Caco-2 (cell line): Measurements from ENCODE around the gene CST9. TPM values are rescaled to one million over a fixed set of nuclear protein-coding genes. Genes with fewer than 3 reads are reported as not detected.

Experiments
- BruUV-seq: library from RNA; stranded (reverse); fragments of 400-500 nt; replicated peaks from 2 replicates; lab custom pipeline; 2021; lab: Mats Ljungman, UMichigan
- CTCF ChIA-PET: fragments of 300-600 bp; sonication (Branson Sonifier 250); formaldehyde crosslinking; loops from one replicate; lab custom pipeline; 2022; ENCODE audit warnings: antibody characterized with exemption; lab: Charles Lee
- POLR2A ChIA-PET: fragments of 300-600 bp; sonication (Branson Sonifier 250); formaldehyde crosslinking; loops from one replicate; lab custom pipeline; 2022; ENCODE audit warnings: antibody characterized with exemption; lab: Charles Lee
- DNase-seq, 2 experiments: peaks; one replicate each; pipeline versions ENCODE4 v3.0.0 to v3.0.0-alpha.2; 2020 to 2022
- H3K27me3 ChIP-seq: replicated peaks from 2 replicates; pipeline ENCODE4 v1.6.0; 2011; ENCODE audit warnings: low read length; ENCODE audit not compliant: control insufficient read depth, insufficient read depth
- H3K36me3 ChIP-seq: 2 replicates; pipeline ENCODE4 v1.5.1; 2011; ENCODE audit warnings: low read length; ENCODE audit not compliant: control insufficient read depth, insufficient read depth
- H3K4me1 ChIP-seq: fragments of 250-450 bp; sonication (Bioruptor Pico); 2 replicates; pipeline ENCODE4 v1.5.1; 2020; ENCODE audit warnings: mild to moderate bottlenecking
- H3K4me3 ChIP-seq: 2 replicates; pipeline ENCODE4 v1.5.1; 2011; ENCODE audit warnings: low read depth, mild to moderate bottlenecking, control low read depth, low read length
- H3K9me3 ChIP-seq: fragments of 250-450 bp; sonication (Bioruptor Pico); 2 replicates; pipeline ENCODE4 v1.5.1; 2020; ENCODE audit warnings: mild to moderate bottlenecking, moderate library complexity
- H3K27ac Mint-ChIP-seq: one replicate; pipeline ENCODE4 v1.8.0; 2022; ENCODE audit warnings: mixed read lengths; ENCODE audit not compliant: unreplicated experiment
- H3K27me3 Mint-ChIP-seq: one replicate; pipeline ENCODE4 v1.8.0; 2022; ENCODE audit warnings: mixed read lengths; ENCODE audit not compliant: insufficient read depth, unreplicated experiment
- H3K36me3 Mint-ChIP-seq: one replicate; pipeline ENCODE4 v1.8.0; 2022; ENCODE audit warnings: mild to moderate bottlenecking, mixed read lengths; ENCODE audit not compliant: insufficient read depth, unreplicated experiment
- H3K4me1 Mint-ChIP-seq: one replicate; pipeline ENCODE4 v1.8.0; 2022; ENCODE audit warnings: low read depth, mixed read lengths; ENCODE audit not compliant: unreplicated experiment
- H3K4me3 Mint-ChIP-seq: one replicate; pipeline ENCODE4 v1.8.0; 2022; ENCODE audit warnings: mild to moderate bottlenecking, moderate library complexity, mixed read lengths; ENCODE audit not compliant: unreplicated experiment
- H3K9me3 Mint-ChIP-seq: one replicate; pipeline ENCODE4 v1.8.0; 2022; ENCODE audit warnings: mixed read lengths; ENCODE audit not compliant: unreplicated experiment
- intact Hi-C: fragments of 100-400 bp; cut with micrococcal nuclease; formaldehyde crosslinking; loops from one replicate; pipeline ENCODE4 v1.10.0; 2022; ENCODE audit not compliant: unreplicated experiment
- total RNA-seq: library from RNA; stranded (reverse); gene quantifications from 2 replicates; pipeline ENCODE4 v1.2.3, GENCODE V29; 2022
- TF ChIP-seq, protein P1 (sequence below), 2 experiments: fragments of 200-600 bp in 1 of 2; IDR thresholded peaks; 1 replicate in 1 of 2; 2 replicates in 1 of 2; pipeline versions ENCODE4 v1.5.1 to v1.8.0; 2011 to 2022; ENCODE audit warnings: antibody characterized with exemption in 1 of 2, control low read depth in 1 of 2, inconsistent platforms in 1 of 2, low read depth in 1 of 2, low read length in 1 of 2, mild to moderate bottlenecking in 1 of 2, moderate library complexity in 1 of 2; ENCODE audit not compliant: insufficient read depth in 1 of 2, severe bottlenecking in 1 of 2, unreplicated experiment in 1 of 2

CST9 gene
- total RNA-seq, 1 experiment from 2014 or later = not detected

DNA sequence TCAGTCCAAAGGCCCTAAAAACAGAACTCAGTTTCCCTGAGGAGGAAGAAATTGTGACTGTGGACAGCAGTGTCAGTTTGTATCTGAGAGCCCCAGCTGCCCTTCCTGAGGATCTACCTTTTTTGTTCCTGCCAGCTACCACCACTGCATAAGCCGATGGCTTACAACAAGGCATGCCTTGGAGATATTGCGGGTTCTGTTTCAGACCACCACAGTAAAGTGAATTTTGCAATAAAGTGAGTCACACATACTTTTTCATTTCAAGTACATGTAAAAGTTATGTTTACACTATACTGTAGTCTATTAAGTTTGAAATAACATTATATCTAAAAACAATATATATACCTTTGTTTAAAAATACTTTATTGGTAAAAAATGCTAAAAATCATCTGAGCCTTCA is 41.6 kb upstream of the CST9 start:
- ChIA-PET CTCF (no interaction called here), POLR2A (no interaction called here)
- Mint-ChIP-seq H3K27me3 (no peaks in the 10 kb centered on the region), H3K4me1 (no peaks in the 10 kb centered on the region), H3K36me3 (no peaks in the 10 kb centered on the region), H3K9me3 (no peaks in the 10 kb centered on the region), H3K27ac (no peak overlapping the region), H3K4me3 (no peak overlapping the region)
- no peaks in the 10 kb centered on the region for H3K27me3 ChIP-seq
- no peak for DNase-seq
- intact Hi-C loops = no loop called here
- no peaks in the 10 kb centered on the region; the same call in 1 of the 2 replicates for H3K4me1 ChIP-seq
- TF ChIP-seq, protein P1, sequence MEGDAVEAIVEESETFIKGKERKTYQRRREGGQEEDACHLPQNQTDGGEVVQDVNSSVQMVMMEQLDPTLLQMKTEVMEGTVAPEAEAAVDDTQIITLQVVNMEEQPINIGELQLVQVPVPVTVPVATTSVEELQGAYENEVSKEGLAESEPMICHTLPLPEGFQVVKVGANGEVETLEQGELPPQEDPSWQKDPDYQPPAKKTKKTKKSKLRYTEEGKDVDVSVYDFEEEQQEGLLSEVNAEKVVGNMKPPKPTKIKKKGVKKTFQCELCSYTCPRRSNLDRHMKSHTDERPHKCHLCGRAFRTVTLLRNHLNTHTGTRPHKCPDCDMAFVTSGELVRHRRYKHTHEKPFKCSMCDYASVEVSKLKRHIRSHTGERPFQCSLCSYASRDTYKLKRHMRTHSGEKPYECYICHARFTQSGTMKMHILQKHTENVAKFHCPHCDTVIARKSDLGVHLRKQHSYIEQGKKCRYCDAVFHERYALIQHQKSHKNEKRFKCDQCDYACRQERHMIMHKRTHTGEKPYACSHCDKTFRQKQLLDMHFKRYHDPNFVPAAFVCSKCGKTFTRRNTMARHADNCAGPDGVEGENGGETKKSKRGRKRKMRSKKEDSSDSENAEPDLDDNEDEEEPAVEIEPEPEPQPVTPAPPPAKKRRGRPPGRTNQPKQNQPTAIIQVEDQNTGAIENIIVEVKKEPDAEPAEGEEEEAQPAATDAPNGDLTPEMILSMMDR (IDR thresholded peaks at IDR 0.05; ENCODE audit: insufficient read depth in 1 of 2, low read depth in 1 of 2, low read length in 1 of 2, severe bottlenecking in 1 of 2, unreplicated experiment in 1 of 2) = no peak
- no TSS peak for BruUV-seq
- H3K36me3 ChIP-seq = no peaks in the 10 kb centered on the region
- no peak overlapping the region for H3K4me3 ChIP-seq
- H3K9me3 ChIP-seq = no peaks in the 10 kb centered on the region

DNA sequence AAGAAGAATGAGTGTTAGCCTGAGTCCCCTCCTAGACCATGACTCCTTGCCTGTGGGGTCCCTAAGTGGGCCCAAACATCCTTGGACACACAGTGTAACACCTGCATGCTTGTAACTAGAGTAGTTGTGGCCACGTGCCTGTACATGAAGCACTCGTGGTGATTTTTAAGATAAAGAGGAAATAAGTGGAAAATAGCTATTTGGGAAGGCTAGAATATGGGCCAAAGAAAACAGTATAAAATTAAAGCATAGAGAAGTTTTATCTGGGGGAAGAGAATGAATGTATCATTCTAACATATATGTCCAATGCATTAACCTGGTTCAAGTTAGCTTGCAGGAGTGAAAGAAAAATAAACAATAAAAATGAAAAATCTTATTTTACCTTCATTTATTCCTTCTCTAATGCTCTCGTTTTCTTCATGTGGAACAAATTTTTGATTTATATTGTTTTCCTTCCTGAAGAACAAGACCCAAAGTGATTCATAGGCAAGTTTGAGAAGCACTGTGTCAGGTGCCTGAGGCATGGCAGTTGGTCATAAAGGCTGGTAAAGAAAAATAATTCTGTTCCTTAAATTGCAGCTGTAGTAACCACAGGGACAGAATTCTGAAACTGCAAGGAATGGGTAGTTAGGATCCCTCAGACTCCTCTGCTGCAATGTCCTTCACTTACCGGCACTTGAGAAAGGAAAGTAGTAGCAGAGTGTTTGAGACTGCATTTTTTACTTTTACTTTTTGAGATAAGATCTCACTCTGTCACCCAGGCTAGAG is 40.6 kb upstream of the CST9 start:
- ChIA-PET POLR2A (no interaction called here), CTCF (no interaction called here)
- H3K4me3 Mint-ChIP-seq = no peak overlapping the region
- H3K36me3 Mint-ChIP-seq = no peaks in the 10 kb centered on the region
- TF ChIP-seq, protein P1 (IDR thresholded peaks at IDR 0.05; ENCODE audit: insufficient read depth in 1 of 2, low read depth in 1 of 2, low read length in 1 of 2, severe bottlenecking in 1 of 2, unreplicated experiment in 1 of 2) = no peak
- intact Hi-C loops = no loop called here
- H3K9me3 Mint-ChIP-seq = no peaks in the 10 kb centered on the region
- H3K4me3 ChIP-seq = no peak overlapping the region
- H3K27ac Mint-ChIP-seq = no peak overlapping the region
- no peak for DNase-seq
- no peaks in the 10 kb centered on the region for H3K27me3 ChIP-seq
- no peaks in the 10 kb centered on the region for H3K9me3 ChIP-seq
- H3K4me1 Mint-ChIP-seq = no peaks in the 10 kb centered on the region
- H3K27me3 Mint-ChIP-seq = no peaks in the 10 kb centered on the region
- H3K36me3 ChIP-seq = no peaks in the 10 kb centered on the region
- no TSS peak for BruUV-seq
- no peaks in the 10 kb centered on the region; the same call in 1 of the 2 replicates for H3K4me1 ChIP-seq

DNA sequence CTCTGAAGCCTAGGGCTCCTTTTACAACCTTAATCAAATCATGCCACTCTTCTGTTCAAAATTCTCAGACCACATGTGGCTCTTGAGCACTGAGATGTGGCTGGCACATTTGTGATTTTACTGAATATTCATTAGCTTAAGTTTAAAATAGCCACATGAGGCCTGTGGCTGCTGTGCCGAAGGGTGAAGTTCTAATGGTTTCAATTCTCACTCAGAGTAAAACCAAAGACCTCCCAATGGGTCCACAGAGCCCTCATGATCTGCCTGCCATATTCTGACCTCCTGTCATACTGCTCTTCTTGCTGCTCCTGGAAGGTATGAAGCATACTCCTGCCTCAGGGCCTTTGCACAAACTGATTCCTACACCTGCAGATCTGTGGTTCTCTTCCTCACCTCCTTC is 39.9 kb upstream of the CST9 start:
- Mint-ChIP-seq H3K4me1 (no peaks in the 10 kb centered on the region), H3K4me3 (no peak overlapping the region), H3K36me3 (no peaks in the 10 kb centered on the region), H3K27ac (no peak overlapping the region), H3K27me3 (no peaks in the 10 kb centered on the region), H3K9me3 (no peaks in the 10 kb centered on the region)
- BruUV-seq = no TSS peak
- TF ChIP-seq, protein P1 (IDR thresholded peaks at IDR 0.05; ENCODE audit: insufficient read depth in 1 of 2, low read depth in 1 of 2, low read length in 1 of 2, severe bottlenecking in 1 of 2, unreplicated experiment in 1 of 2) = no peak
- intact Hi-C loops = no loop called here
- DNase-seq = no peak
- CTCF ChIA-PET = no interaction called here
- Histone ChIP-seq H3K27me3 (no peaks in the 10 kb centered on the region), H3K4me3 (no peak overlapping the region), H3K9me3 (no peaks in the 10 kb centered on the region), H3K36me3 (no peaks in the 10 kb centered on the region), H3K4me1 (no peaks in the 10 kb centered on the region; the same call in 1 of the 2 replicates)
- POLR2A ChIA-PET = no interaction called here
